Breast epithelium (tissue), 3 donors: ENCODE results near the gene HGD.
"Not testable (repeated sequence)": the region's sequence is repeated elsewhere in the genome, so short reads cannot be mapped to it uniquely, and the experiment has no call there.

ENCODE experiments used
- CTCF ChIP-seq, 3 donors: fragments of 450-650 bp; IDR thresholded peaks; one replicate each; pipeline ENCODE4 v1.5.1; 2016 to 2017; ENCODE audit warnings: antibody characterized with exemption in 3 of 3, mild to moderate bottlenecking in 3 of 3, moderate library complexity in 3 of 3
- POLR2A ChIP-seq: fragments of 450-650 bp; IDR thresholded peaks from one replicate; pipeline ENCODE4 v1.6.1; 2016; ENCODE audit warnings: antibody characterized with exemption, mild to moderate bottlenecking, moderate library complexity

GRCh38 chr3:120719167-120719834, 37.3 kb upstream of the HGD start:
- not testable (repeated sequence) for TF ChIP-seq POLR2A; CTCF (IDR thresholded peaks at IDR 0.05)
